ENCODE measurements around the gene TPM3. TPM values are rescaled to one million over a fixed set of nuclear protein-coding genes. Genes with fewer than 3 reads are reported as not detected.

Gene TPM3
- total and polyA plus RNA-seq, 8 donors = 47.7 to 158 (median 90.2) TPM

GRCh38 chr1:154170547-154171222 is 21.2 kb downstream of the TPM3 start:
- no peaks in the 10 kb centered on the region for H3K9me3 ChIP-seq
- H3K27me3 ChIP-seq = no peaks in the 10 kb centered on the region
- peaks cover 16 to 76% (median 34%) of the 10 kb centered on the region in 3 donors for H3K36me3 ChIP-seq
- intact Hi-C loops (cut with DNase I) = no loop called here
- DNase-seq (no peak), FAIRE-seq (no peak), ATAC-seq (no peak)
- H3K4me1 ChIP-seq = peaks cover 0 to 1% (median 0%) of the 10 kb centered on the region in 3 donors
- TF ChIP-seq, protein P1, sequence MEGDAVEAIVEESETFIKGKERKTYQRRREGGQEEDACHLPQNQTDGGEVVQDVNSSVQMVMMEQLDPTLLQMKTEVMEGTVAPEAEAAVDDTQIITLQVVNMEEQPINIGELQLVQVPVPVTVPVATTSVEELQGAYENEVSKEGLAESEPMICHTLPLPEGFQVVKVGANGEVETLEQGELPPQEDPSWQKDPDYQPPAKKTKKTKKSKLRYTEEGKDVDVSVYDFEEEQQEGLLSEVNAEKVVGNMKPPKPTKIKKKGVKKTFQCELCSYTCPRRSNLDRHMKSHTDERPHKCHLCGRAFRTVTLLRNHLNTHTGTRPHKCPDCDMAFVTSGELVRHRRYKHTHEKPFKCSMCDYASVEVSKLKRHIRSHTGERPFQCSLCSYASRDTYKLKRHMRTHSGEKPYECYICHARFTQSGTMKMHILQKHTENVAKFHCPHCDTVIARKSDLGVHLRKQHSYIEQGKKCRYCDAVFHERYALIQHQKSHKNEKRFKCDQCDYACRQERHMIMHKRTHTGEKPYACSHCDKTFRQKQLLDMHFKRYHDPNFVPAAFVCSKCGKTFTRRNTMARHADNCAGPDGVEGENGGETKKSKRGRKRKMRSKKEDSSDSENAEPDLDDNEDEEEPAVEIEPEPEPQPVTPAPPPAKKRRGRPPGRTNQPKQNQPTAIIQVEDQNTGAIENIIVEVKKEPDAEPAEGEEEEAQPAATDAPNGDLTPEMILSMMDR (IDR thresholded peaks at IDR 0.05) = no peak
- no peak overlapping the region for H3K4me3 ChIP-seq
- no peak overlapping the region for H3K27ac ChIP-seq

GRCh38 chr1:154167461-154167860 is 24.4 kb downstream of the TPM3 start:
- ATAC-seq (no peak), FAIRE-seq (no peak), DNase-seq (no peak)
- no peaks in the 10 kb centered on the region for H3K4me1 ChIP-seq
- no peak overlapping the region for H3K27ac ChIP-seq
- intact Hi-C loops (cut with DNase I) = no loop called here
- H3K36me3 ChIP-seq = peaks cover 16 to 77% (median 33%) of the 10 kb centered on the region in 3 donors
- no peaks in the 10 kb centered on the region for H3K27me3 ChIP-seq
- H3K9me3 ChIP-seq = no peaks in the 10 kb centered on the region
- H3K4me3 ChIP-seq = no peak overlapping the region
- TF ChIP-seq, protein P1 (IDR thresholded peaks at IDR 0.05) = no peak

GRCh38 chr1:154166207-154166606 is 25.7 kb downstream of the TPM3 start:
- no peak for ATAC-seq
- FAIRE-seq = no peak

GRCh38 chr1:154159554-154159953 is 32.3 kb downstream of the TPM3 start:
- DNase-seq = no peak
- TF ChIP-seq, protein P1 (IDR thresholded peaks at IDR 0.05) = no peak
- peaks cover 0 to 31% (median 6%) of the 10 kb centered on the region in 3 donors for H3K36me3 ChIP-seq
- intact Hi-C loops (cut with DNase I) = no loop called here
- ATAC-seq = no peak
- H3K27me3 ChIP-seq = no peaks in the 10 kb centered on the region
- no peak overlapping the region for H3K4me3 ChIP-seq
- H3K27ac ChIP-seq = no peak overlapping the region
- H3K9me3 ChIP-seq = no peaks in the 10 kb centered on the region
- H3K4me1 ChIP-seq = peaks cover 0 to 6% (median 0%) of the 10 kb centered on the region in 3 donors
- no peak for FAIRE-seq

More at GRCh38 chr1:154166207-154166606, 25.7 kb downstream of the TPM3 start:
- Histone ChIP-seq H3K4me3 (no peak overlapping the region), H3K4me1 (no peaks in the 10 kb centered on the region), H3K9me3 (no peaks in the 10 kb centered on the region), H3K27me3 (no peaks in the 10 kb centered on the region), H3K27ac (no peak overlapping the region), H3K36me3 (peaks cover 11 to 70% (median 22%) of the 10 kb centered on the region in 3 donors)
- DNase-seq = no peak
- TF ChIP-seq, protein P1 (IDR thresholded peaks at IDR 0.05) = no peak
- WGBS, 2 donors = 67 to 70% methylated on average over 1 of the region's 1 CpG
- intact Hi-C loops (cut with DNase I) = no loop called here
